ENCODE data around the gene CD164. TPM values are rescaled to one million over a fixed set of nuclear protein-coding genes. Genes with fewer than 3 reads are reported as not detected.

The CD164 gene
- total RNA-seq, 1 donor from 2014 or later: 262 TPM

DNA sequence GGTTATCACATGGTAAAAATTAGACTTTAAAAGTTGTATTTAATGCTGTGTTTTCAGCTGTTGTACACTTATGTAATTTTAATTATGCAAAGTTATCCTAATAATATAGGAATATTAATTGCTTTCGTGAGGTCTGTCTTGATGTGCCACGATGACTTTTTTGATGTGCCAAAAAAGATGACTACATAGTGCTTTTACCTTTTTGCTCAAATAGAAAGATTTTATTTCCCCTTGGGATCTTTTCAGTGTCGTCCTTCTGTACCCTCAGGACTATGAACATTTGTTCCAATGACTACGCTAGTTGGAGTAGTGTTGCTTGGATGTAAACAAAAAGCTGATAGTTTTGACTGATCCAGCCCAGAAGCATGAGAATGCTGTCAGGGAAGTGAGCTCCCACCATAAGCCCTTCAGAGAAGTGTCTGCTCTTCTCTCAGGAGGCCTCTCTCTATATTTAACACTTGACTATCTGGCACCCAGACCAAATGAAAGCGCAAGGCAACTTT, 1.2 kb upstream of the CD164 start:
- peak overlapping the region; percentile 100 for H3K27ac Mint-ChIP-seq
- TF ChIP-seq, protein P1, sequence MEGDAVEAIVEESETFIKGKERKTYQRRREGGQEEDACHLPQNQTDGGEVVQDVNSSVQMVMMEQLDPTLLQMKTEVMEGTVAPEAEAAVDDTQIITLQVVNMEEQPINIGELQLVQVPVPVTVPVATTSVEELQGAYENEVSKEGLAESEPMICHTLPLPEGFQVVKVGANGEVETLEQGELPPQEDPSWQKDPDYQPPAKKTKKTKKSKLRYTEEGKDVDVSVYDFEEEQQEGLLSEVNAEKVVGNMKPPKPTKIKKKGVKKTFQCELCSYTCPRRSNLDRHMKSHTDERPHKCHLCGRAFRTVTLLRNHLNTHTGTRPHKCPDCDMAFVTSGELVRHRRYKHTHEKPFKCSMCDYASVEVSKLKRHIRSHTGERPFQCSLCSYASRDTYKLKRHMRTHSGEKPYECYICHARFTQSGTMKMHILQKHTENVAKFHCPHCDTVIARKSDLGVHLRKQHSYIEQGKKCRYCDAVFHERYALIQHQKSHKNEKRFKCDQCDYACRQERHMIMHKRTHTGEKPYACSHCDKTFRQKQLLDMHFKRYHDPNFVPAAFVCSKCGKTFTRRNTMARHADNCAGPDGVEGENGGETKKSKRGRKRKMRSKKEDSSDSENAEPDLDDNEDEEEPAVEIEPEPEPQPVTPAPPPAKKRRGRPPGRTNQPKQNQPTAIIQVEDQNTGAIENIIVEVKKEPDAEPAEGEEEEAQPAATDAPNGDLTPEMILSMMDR (IDR thresholded peaks at IDR 0.05; ENCODE audit: unreplicated experiment): no peak
- H3K27me3 Mint-ChIP-seq (ENCODE audit: low read depth): peaks cover 1% of the 10 kb centered on the region
- no peak for DNase-seq (ENCODE audit: low spot score in 2 of 2, unreplicated experiment in 2 of 2)
- peaks cover 33% of the 10 kb centered on the region for H3K4me1 Mint-ChIP-seq
- no peaks in the 10 kb centered on the region for H3K9me3 Mint-ChIP-seq
- H3K36me3 Mint-ChIP-seq: peaks cover 4% of the 10 kb centered on the region
- H3K4me3 Mint-ChIP-seq: peak overlapping the region; percentile 92

DNA sequence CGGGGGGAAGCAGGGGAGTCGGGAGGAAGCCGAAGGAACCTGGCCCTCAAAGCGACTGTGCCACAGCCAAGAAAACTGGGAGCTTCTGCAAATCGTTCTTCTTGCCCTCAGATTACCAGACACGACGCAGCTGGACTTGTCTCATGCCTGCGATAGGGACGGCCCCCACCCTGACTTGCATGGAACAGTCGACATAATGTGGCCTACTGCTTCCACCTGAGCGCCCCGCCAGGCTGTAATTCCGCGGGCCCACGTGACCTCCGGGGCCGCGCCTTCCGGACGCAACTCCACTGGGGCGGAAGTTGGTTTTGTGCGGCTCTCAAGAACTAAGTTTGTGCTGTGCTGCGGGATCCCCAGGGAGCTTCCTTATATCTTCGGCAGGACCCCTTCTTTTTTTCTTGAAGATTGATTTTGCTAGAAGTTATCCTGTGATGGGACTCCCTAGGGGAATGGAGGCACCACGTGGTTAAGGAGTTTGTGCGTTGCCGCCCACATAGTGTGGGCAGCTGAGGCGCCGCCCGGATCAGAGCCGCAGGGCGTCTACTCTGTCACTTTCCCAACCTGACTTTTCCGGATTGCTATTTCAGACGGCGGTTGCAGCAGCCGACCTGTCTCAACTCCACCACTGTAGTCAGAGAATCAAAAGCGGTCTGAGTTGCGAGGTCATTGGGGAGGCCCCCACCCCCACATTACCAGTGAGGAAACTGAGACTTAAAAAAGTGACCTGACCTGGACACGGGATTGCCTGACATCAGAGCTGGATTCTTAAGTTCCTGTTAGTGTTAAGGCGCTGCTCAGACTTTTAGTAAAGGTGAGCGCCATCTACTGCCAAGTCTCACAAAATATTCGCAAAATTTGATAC, 540 bp upstream of the CD164 start:
- H3K9me3 Mint-ChIP-seq: no peaks in the 10 kb centered on the region
- TF ChIP-seq, protein P1 (IDR thresholded peaks at IDR 0.05; ENCODE audit: unreplicated experiment): peak; percentile 50
- peak overlapping the region; percentile 92 for H3K4me3 Mint-ChIP-seq
- peaks cover 33% of the 10 kb centered on the region for H3K4me1 Mint-ChIP-seq
- peaks cover 8% of the 10 kb centered on the region for H3K36me3 Mint-ChIP-seq
- H3K27ac Mint-ChIP-seq: peak overlapping the region; percentile 100
- DNase-seq (ENCODE audit: low spot score in 2 of 2, unreplicated experiment in 2 of 2): peak; percentile 82 to 90
- H3K27me3 Mint-ChIP-seq (ENCODE audit: low read depth): peaks cover 1% of the 10 kb centered on the region

DNA sequence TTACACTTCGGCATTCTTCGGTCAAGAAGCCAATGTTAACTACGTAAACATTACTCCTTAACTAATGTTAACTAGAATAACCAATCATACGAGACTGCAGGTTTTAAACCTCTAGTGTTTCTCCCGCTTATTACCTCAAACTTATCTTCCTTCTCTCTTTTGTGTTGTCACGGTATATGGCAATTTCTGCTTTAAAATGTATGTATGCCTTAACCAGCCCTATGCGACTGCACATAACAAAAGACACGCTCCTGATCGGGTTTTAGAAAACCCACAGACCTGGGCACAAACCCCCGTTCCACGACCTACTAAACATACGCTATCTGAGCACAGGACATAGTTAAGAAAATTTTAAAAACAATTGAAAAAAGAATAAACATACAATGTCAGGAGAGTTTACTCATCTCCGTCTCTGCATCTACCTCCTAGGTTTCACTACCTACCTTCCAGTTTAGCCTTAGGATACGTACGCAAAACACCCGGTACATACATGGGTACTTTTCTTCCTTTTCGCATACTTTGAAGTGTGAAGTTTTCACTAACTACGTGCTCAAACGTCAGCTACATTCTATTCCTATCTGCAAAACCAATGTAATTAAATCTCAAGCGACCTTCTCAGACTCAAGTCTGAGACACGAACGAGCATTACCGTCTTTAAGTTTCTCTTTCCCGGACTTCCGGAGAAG, 1.1 kb downstream of the CD164 start:
- Mint-ChIP-seq H3K4me1 (peaks cover 33% of the 10 kb centered on the region), H3K27me3 (ENCODE audit: low read depth) (peaks cover 1% of the 10 kb centered on the region), H3K9me3 (no peaks in the 10 kb centered on the region)

DNA sequence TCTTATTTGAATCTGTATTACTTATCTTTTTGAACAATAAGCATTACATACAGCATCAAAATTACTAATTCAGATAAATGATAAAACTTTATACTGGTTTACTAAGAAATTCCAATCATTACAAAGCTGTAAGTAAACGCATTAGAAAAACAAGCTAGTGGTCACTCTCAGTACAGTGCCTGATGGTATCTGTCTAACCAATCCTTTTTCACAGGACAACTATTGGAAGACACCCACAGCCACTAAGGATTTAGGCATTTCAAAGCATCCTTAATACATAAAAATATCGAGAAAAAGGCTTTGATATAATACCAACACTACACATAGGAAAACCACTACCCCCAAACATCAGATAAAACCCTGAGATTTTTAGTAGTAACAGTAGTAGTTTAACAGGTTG, 2.6 kb downstream of the CD164 start:
- no peaks in the 10 kb centered on the region for H3K9me3 Mint-ChIP-seq
- H3K27me3 Mint-ChIP-seq (ENCODE audit: low read depth): no peaks in the 10 kb centered on the region
- peaks cover 30% of the 10 kb centered on the region for H3K4me1 Mint-ChIP-seq
- TF ChIP-seq, protein P1 (IDR thresholded peaks at IDR 0.05; ENCODE audit: unreplicated experiment): no peak
- no peak for DNase-seq (ENCODE audit: low spot score in 2 of 2, unreplicated experiment in 2 of 2)
- peak overlapping the region; percentile 89 for H3K4me3 Mint-ChIP-seq
- H3K36me3 Mint-ChIP-seq: peaks cover 17% of the 10 kb centered on the region
- peak overlapping the region; percentile 36 for H3K27ac Mint-ChIP-seq

More for the DNA sequence above, 1.1 kb downstream of the CD164 start:
- Mint-ChIP-seq H3K36me3 (peaks cover 14% of the 10 kb centered on the region), H3K27ac (peak overlapping the region; percentile 94), H3K4me3 (peak overlapping the region; percentile 89)
- DNase-seq (ENCODE audit: low spot score in 2 of 2, unreplicated experiment in 2 of 2): no peak
- TF ChIP-seq, protein P1 (IDR thresholded peaks at IDR 0.05; ENCODE audit: unreplicated experiment): no peak

DNA sequence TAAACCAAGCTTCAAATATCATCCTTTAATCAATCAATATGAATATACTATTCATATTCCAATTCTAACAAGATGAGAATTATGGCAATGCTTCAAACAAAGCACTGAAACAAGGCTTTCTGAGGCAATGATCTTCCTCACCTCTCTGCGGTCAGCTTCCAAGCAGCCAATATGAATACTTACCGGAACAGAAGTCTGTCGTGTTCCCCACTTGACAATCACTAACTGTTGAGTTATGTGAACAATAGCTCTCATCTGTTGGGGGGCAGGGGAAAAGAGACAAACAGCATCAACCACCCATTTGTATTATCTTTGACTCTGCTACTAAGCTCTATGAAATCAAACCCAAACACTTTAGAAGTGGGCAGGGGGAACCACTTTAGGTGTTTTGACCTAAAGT, 4.5 kb downstream of the CD164 start:
- no peak for DNase-seq (ENCODE audit: low spot score in 2 of 2, unreplicated experiment in 2 of 2)
- no peak overlapping the region for H3K27ac Mint-ChIP-seq
- no peaks in the 10 kb centered on the region for H3K27me3 Mint-ChIP-seq (ENCODE audit: low read depth)
- no peak overlapping the region for H3K4me3 Mint-ChIP-seq
- peaks cover 32% of the 10 kb centered on the region for H3K36me3 Mint-ChIP-seq
- peaks cover 27% of the 10 kb centered on the region for H3K4me1 Mint-ChIP-seq
- TF ChIP-seq, protein P1 (IDR thresholded peaks at IDR 0.05; ENCODE audit: unreplicated experiment): no peak
- H3K9me3 Mint-ChIP-seq: no peaks in the 10 kb centered on the region

All from mesothelial cell of epicardium (in vitro differentiated cells).